Measurements from ENCODE around the gene C9orf152.

C9orf152 gene

DNA sequence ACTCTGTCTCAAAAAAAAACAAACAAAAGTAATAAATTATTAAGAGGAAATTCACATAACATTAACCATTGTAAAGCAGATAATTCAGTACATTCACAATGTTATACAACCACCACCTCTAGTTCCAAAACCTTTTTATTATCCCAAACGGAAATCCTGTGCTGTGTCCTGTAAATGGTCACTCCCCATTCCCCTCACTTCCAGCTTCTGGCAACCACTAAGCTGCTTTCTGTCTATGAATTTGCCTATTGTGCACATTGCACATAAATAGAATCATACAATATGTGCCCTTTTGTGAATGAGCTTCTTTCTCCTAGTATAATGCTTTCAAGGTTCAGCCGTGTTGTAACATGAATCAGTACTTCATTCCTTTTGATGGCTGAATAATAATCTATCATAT lies 20.8 kb downstream of the C9orf152 start:
- Histone ChIP-seq H3K27ac (no peak overlapping the region), H3K4me3 (no peak overlapping the region)

DNA sequence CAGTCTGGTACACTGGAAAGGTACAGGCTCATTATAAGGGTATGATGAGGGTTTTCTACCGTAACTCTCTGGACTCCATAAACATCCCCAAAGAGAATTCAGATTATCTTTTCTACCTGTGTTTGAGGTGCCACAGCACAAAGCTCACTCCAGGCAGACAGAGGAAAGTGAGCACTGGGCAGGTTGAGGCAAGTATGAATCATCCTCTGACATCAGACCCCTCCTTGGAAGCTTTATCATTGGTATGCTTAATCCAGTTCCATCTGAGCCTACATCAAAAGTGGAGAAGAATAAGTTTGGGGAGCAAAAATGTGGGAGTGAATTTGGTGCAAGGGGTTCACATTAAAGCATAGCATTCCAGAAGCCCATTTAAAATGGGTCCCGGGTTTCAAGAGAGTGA lies 21.7 kb downstream of the C9orf152 start:
- no peak overlapping the region for H3K27ac ChIP-seq
- no peak overlapping the region for H3K4me3 ChIP-seq

DNA sequence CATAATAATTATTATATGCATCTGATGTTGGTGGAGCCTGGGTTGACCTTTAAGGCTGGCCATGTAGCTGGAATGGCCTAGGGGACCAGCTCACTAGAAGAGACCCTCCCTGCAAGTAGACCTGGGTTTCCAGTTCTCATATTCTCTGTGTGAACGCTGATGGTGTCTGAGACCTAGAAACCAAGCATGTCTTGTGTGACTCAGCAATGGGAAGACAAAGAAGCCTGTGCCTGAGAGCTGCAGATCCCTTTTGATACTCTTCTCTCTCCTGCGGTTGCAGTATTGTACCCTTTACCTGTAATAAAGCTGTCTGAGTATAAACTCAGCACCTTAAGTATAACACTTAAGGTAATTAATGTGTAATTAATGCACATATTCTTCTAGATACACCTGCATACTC lies 22.2 kb downstream of the C9orf152 start:
- Histone ChIP-seq H3K4me3 (no peak overlapping the region), H3K27ac (no peak overlapping the region)

DNA sequence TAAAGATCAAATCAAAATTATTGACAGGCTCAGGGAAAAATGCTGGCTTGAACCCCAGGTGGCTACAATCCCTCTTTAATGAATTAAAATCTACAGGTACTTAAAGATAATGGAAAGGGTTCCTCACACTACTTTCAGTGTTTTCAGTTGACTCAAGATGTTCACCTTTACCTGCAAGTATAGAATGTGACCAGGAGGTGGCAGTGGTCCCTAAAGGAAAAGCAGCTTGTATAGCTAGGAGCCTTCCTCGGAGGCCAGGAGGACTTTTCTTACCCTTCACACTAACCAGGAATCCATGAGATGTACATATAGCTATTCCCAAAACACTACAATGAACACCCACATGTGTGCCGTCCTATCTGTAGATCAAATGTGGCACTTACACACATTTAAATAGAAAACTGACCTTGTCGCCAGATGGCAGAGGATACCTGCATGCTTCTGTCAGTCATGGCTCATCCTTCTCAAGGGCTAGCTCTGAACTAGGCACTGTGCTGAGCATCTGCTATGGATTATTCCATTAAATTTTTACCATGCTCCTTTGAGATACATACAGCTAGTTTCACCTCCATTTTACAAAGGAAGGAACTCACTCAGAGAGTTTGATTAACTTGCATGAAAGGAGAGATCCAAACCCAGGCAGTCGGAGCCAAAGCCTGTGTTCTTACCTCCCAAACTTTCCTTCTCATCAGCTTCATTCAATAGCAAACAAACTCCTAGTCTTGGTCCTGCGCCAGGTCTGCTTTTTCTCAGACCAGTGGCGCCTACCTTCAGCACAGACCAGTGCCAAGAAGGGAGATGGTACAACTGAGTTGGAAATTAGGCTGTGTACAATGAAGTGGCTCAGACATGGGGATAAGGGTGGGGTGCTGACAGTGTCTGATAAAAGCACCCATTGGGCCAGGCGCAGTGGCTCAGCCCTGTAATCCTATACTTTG lies 24.5 kb downstream of the C9orf152 start:
- H3K4me3 ChIP-seq = no peak overlapping the region
- H3K27ac ChIP-seq = no peak overlapping the region

DNA sequence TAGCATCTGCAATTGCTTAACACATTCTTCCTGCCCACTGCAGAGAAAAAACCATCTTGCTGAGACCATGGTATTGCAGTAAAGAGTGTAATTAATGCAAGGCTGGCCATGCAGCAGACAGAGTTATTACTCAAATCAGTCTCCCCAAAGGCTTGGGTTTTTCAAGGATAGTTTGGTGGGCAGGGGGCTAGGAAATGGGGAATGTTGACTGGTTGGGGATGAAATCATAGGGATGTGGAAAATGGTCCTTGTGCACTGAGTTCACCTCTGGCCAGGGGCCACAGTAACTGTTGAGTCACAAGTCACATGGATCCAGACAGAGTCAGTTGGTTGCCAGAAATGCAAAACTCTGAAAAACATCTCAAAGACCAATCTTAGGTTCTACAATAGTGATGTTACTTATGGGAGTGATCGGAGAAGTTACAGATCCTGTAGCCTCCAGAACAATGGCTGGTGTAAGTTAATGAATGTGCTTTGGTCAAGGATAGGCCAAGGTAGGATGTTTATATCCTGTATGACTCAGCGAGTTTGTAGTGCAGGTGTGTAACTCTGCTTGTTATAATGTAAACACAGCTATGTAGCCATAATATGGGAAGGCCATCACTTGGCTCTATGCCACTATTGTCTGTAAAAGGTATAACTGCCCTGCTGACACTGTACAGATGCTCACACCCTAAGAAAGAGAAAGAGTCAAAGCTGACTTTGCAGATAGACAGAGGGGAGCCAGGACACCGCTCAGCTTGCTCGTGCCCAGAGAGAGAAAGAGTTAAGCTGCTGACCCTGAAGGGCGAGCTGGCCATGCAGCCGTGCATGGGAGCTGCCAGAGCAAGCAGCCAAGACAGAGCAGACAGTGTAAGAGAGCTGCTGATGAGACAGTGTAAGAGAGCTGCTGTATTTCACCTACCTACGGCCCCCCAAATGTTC lies 27.2 kb downstream of the C9orf152 start:
- Histone ChIP-seq H3K27ac (peak overlapping the region in 1 of 21 experiments; percentile 43), H3K4me3 (no peak overlapping the region)

DNA sequence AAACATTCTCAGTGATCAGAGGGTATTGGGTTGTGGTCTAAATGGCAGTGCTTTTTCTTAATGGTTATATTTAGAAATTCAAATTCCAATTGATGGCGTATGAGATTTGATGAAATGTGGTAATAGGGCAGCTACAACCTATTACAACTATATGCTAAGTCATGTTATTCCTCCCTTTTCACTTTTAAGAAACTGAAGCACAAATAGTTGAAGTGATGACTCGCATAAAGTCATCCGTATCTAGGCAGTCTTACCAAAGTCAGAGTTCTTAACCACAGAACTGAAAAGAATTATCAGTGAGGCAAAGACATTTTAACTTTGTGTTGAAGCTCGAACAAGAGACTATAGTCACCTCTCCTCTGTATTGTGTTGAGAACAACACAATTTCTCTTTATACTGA lies 28.2 kb downstream of the C9orf152 start:
- Histone ChIP-seq H3K4me3 (no peak overlapping the region), H3K27ac (peak overlapping the region in 1 of 21 experiments; percentile 26)

DNA sequence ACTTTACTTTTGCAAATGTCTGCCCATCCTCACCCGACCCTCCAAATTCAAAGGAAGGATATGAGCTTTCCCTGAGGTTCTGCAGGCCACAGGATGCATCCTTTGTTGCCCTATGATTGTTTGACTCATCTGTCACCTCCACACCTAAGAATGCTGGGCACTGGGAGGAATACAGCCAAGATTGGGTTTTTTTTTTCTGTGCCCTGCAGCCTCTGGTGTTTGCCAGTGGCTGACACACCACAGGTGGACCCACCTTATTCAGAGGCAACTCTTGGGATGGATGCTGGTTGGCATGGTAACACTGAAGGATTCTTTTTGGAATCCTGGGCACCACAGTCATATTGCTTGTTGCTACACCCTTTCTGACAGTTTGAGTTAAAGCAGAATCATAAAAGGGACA lies 29.7 kb downstream of the C9orf152 start:
- Histone ChIP-seq H3K4me3 (no peak overlapping the region), H3K27ac (no peak overlapping the region)

DNA sequence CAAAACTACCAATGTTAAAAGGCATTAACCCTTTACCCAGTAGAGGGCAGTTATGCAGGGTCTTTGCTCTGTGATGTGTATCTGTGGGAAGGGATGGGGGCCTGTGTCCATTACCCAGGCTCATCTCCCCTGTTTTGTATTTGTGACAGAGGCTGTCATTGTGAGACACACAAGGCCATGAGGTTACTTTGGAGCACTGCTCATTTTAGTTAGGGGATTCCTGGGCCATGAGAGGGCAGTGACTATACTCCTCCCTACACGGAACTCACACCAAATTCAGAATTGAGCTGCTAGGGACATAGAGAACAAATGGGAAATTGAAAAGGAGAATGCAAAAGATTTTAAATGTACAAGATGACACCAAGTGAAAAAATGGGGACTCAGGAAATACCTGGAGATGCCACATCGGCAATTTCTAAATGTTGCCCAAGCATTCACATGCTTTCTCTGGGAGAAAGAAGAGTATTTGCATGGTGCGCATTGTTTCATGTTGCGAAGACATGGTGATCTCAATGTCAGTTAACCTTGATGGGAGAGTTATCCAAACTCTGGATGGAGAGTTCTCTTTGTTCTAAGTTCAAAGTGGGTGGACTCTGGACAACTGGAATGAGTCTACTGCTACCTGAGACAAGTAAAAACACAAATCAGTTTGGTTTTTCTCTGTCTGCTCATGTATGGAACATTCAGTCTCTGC lies 32.5 kb downstream of the C9orf152 start:
- H3K4me3 ChIP-seq = no peak overlapping the region
- no peak overlapping the region for H3K27ac ChIP-seq

DNA sequence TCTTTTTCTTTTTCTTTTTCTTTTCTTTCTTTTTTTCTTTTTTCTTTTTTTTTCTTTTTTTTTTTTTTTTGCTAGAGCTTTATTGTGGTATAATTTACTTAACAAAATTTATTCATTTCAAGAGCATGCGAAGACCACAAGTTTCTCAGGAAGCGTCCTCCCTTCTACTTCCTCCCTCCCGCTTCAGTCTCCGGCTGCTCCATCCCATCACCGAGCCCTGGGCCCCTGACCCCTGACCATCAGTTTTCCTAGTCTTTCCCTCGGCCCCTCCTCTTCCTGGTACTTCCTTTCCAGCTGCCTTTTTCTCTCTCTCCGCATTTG lies 34.7 kb downstream of the C9orf152 start:
- no peak overlapping the region for H3K27ac ChIP-seq
- H3K4me3 ChIP-seq = no peak overlapping the region

DNA sequence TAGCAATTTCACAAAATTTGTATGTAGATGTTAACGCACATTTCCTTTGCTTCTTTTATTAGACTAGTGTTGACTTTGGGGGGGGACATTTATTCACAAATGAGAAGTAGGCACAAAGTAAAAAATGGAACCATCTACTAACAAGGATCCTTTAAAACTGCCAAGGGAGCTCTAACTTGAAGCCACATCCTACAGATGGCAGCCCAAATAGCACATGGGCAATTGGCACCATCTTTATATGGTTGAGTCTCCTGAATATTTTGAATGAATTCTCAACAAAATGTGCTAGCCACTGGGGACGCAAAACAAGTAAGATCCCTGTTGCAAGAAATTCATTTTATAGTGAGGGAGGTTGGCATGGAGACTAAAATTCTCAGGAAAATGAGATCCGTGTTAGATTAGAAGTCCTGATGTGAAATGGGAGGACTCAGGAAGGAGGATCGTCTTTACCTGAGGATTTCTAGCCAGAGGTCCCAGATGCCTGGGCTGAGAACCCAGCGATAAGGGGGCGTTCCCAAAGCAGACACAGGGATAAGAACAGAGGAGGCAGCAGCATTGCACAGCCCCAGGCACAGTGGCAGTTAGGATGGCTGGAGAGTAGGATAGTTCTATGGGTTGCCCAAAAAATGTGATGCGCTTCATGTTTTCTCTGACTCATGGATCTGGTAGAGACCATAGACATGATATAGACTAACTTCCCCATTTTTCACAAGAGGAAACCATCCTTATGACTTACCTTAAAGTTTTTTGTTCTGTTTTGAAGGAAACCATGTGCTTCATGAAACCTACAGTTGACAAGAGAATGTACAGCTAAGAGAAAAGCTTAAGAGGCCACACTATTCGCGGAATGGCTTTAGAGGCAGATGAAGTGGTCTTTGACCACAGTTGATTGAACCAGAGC lies 37.4 kb downstream of the C9orf152 start:
- Histone ChIP-seq H3K4me3 (no peak overlapping the region), H3K27ac (no peak overlapping the region)

DNA sequence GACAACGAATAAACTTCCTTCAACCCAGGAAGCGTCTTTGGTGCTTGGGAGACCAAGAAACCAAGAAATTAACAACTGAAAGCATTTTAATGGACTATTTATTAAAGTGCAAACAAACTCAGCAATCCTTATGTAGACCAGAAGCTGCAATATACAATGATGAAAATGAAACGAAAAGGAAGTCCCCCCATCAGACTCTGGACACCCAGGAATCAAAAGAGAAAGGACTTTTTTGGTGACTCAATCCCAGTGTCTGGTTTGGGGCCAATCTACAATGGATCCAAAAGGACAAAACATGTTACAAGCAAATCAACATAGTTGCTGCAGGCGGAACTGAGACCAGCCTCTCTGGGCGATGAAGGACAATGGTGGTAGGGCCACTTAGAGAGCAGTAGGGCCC lies 39.5 kb downstream of the C9orf152 start:
- no peak overlapping the region for H3K27ac ChIP-seq
- no peak overlapping the region for H3K4me3 ChIP-seq

DNA sequence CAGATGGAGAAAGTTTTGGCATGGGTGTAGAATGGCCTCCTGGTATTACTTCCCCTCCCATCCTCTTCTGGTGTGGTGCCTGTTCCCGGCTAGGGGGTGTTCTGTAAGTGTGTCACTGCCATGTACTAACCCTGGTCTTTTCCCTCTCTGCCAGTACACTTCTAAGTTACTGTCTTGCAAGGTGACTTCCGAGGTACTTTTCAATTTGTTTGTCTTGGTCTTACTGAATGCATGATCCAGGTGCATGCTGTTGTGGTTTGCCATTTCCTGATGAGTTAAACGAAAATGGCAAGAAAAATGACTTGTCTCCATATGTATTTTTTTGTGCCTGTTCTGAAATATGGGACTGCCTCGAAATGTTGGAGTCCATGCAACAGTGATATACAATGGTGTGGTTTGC lies 46.0 kb downstream of the C9orf152 start:
- Histone ChIP-seq H3K4me3 (no peak overlapping the region), H3K27ac (no peak overlapping the region)

DNA sequence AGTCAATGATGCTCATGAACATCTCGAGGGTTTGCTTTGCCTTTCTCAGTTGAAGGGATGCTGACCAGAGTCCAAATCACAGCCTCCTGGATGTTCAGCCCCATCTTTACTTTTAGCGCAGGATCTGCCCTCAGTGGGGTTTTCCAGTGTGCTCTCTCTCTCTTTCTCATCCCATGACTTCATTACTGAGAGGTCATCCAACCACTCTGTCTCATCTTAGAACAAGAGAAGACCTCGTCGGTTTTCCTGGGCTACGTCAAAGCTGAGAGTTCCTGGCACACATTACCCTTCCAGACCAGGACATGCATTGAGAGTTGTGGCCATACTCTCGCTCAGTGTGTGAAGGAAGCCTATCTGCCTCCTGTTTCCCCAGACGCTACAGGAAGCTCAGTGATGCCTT lies 47.3 kb downstream of the C9orf152 start:
- H3K4me3 ChIP-seq = no peak overlapping the region
- H3K27ac ChIP-seq = no peak overlapping the region

DNA sequence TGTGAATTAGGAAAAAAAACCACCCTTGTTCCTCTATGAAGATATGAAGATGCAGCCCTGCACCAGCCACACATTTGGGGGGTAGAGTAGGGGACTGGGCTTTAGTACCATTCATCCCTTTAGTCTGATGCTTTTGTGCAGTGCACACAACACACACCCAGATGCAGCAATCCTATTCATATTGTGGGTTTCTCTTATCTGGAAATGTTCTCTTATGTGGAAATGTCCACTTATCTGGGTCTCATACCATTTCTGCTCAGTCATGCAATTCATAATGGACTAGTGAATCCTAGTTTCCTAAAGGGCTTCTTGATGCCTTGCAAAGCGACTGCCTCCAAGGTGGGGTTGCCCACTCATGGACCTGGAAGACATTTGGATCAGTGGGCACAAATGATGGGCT lies 47.8 kb downstream of the C9orf152 start:
- Histone ChIP-seq H3K4me3 (no peak overlapping the region), H3K27ac (no peak overlapping the region)

DNA sequence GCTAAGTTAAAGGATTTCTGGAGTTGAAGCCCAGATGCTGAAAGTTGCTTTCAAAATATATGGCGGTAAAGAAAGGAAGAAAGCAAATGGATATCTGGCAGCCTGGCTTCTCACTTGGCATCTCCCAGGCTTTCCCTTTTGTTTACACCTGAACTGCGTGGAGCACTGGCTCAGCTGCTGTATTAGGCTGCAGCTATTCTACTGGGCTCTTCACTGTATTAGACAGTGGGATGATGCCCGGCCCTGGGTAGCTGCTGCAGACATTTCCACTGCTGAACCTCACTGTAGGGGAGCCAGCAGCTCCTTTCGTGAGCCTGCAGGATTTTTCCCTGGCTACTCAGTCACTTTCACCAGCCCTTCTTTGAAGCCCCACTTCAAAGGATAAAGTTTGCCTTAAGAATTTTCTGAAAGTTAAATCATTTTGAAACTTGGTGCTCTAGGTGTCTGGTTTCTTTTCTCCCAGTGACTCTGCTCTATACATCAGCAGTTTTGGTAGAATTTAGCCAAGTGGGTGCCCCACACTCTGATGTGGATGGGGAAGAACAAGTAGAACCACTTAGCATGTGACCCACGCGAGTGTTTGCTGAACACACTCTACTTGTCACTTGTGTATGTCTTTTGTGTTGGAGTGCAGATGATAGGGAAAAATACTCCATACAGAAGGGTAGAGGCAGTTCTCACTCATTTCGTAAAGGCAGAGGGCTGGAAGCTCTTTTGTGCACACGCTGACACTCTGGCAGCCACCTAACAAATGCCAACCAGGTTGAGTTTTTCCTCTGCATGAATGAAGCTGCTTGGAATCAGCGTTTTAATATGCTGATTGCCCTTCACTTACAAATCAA lies 49.9 kb downstream of the C9orf152 start:
- Histone ChIP-seq H3K4me3 (no peak overlapping the region), H3K27ac (peak overlapping the region in 5 of 21 experiments; percentile 4 to 55 (median 41))

DNA sequence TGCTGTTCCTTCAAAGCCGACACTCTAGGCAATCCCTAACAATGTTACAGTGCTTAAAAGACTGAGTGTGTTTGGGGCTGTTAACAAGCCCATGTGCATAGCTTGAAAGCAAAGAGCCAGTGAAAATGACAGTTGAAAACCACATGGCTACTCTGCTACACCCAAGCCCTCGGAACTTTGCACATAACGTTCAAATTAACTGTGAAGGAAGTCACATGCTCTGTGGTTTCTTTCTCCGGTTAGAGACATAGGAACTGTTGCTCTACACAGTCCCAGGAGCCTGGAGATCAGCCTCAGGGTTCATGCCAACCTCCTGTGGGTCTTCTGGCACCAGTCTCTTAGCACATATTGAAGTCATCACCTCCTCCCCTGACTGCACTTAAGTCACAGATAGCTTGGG lies 51.1 kb downstream of the C9orf152 start:
- Histone ChIP-seq H3K27ac (peak overlapping the region in 6 of 21 experiments; percentile 2 to 71 (median 26)), H3K4me3 (no peak overlapping the region)

DNA sequence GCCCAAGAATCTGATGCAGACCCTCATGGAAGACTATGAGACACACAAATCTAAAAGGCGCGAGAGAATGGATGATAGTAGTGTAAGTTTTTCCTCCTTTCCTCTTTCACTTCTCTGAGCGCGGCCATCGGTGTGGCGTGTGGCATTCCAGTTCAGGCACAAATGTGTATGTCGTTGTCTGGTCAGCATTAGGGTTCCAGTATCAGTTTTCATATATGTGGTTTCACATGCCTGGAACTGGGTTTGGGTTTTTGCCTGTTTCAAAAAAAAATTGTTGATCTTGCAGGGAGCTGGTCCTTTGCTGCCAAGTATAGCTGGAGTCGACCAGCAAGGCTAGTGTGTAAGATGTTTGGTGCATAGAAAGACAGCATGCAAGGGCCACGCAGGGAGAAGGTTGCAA lies 51.5 kb downstream of the C9orf152 start:
- no peak overlapping the region for H3K4me3 ChIP-seq
- H3K27ac ChIP-seq = peak overlapping the region in 7 of 21 experiments; percentile 2 to 71 (median 17)

DNA sequence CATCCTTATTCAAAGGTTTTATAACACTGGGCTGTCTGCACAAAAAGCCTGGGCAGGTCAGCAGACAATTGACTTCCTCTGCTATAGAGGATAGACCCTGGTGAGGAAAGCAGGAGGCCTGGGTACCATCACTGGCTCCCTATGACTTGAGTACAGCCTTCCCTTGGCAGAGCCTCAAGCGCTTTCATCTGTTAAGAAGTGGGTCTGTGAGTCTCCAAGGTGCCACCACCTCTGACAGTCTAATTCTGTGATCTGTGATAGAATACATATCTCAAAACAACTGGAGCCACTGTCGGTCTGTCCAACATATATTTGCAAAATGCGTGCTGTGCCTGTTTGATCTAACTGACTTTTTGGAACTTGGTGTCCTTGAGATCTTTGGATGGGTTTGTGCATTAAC lies 52.2 kb downstream of the C9orf152 start:
- H3K27ac ChIP-seq = peak overlapping the region in 2 of 21 experiments; percentile 6 to 71
- no peak overlapping the region for H3K4me3 ChIP-seq
